Mammary epithelial cell (primary cell): ENCODE measurements around the gene SPAG9.

Experiments
- EZH2 ChIP-seq: IDR thresholded peaks from 2 replicates; pipeline ENCODE4 v1.6.1; 2012; ENCODE audit warnings: low read length, inconsistent platforms, borderline replicate concordance
- TF ChIP-seq, protein P1 (sequence below), 2 donors: IDR thresholded peaks in 1 of 2; conservative IDR thresholded peaks in 1 of 2; 2 replicates each; pipeline ENCODE4 v1.5.1; 2011 to 2012; ENCODE audit warnings: inconsistent platforms in 2 of 2, low read length in 2 of 2, mild to moderate bottlenecking in 2 of 2, control low read depth in 1 of 2, low read depth in 1 of 2; ENCODE audit not compliant: insufficient read depth in 1 of 2; ENCODE audit errors: extremely low read depth in 1 of 2

- TF ChIP-seq, protein P1, sequence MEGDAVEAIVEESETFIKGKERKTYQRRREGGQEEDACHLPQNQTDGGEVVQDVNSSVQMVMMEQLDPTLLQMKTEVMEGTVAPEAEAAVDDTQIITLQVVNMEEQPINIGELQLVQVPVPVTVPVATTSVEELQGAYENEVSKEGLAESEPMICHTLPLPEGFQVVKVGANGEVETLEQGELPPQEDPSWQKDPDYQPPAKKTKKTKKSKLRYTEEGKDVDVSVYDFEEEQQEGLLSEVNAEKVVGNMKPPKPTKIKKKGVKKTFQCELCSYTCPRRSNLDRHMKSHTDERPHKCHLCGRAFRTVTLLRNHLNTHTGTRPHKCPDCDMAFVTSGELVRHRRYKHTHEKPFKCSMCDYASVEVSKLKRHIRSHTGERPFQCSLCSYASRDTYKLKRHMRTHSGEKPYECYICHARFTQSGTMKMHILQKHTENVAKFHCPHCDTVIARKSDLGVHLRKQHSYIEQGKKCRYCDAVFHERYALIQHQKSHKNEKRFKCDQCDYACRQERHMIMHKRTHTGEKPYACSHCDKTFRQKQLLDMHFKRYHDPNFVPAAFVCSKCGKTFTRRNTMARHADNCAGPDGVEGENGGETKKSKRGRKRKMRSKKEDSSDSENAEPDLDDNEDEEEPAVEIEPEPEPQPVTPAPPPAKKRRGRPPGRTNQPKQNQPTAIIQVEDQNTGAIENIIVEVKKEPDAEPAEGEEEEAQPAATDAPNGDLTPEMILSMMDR (conservative IDR thresholded peaks at IDR 0.05 in 1 of 2, IDR thresholded peaks at IDR 0.05 in 1 of 2; ENCODE audit: extremely low read depth in 1 of 2, insufficient read depth in 1 of 2, low read depth in 1 of 2, low read length in 2 of 2): no peak
- TF ChIP-seq EZH2: no peak
Measured at GRCh38 chr17:51107778-51108177, 12.9 kb downstream of the SPAG9 start.
